ENCODE measurements around the gene ANKRD10.
A peak's percentile ranks its signal among the peaks of the same experiment; 100 is the strongest.

The ANKRD10 gene

GRCh38 chr13:110880627-110881026, 34.2 kb downstream of the ANKRD10 start:
- in situ Hi-C loops (cut with MboI; ENCODE audit: low sequenced_read_pairs, unreplicated experiment) = no loop called here
- no peak for DNase-seq (ENCODE audit: low spot score)
- TF ChIP-seq, protein P1, sequence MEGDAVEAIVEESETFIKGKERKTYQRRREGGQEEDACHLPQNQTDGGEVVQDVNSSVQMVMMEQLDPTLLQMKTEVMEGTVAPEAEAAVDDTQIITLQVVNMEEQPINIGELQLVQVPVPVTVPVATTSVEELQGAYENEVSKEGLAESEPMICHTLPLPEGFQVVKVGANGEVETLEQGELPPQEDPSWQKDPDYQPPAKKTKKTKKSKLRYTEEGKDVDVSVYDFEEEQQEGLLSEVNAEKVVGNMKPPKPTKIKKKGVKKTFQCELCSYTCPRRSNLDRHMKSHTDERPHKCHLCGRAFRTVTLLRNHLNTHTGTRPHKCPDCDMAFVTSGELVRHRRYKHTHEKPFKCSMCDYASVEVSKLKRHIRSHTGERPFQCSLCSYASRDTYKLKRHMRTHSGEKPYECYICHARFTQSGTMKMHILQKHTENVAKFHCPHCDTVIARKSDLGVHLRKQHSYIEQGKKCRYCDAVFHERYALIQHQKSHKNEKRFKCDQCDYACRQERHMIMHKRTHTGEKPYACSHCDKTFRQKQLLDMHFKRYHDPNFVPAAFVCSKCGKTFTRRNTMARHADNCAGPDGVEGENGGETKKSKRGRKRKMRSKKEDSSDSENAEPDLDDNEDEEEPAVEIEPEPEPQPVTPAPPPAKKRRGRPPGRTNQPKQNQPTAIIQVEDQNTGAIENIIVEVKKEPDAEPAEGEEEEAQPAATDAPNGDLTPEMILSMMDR (IDR thresholded peaks at IDR 0.05; ENCODE audit: borderline replicate concordance, control extremely low read depth, extremely low read depth, insufficient read depth, missing control alignments) = no peak

DNA sequence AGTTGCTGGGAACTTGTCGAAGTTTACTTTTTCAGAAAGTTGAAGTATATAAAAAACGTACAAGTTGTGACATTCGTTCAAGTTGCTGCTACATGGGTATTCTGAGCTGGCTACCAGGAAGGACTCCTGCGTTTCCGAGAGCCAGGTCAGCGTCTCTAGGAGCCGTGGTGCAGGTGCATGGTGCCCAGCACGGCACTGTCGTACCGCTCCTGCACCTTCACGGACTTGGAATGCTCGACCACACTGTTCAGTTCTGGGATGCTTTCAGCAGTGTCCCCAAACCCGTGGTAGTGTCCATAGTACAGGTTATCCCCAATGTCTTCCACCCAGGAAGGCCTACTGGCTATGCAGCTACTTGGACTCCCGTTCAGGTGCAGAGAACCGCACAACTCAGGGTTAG, 35.4 kb downstream of the ANKRD10 start:
- no peak for DNase-seq (ENCODE audit: low spot score)
- in situ Hi-C loops (cut with MboI; ENCODE audit: low sequenced_read_pairs, unreplicated experiment) = no loop called here
- TF ChIP-seq, protein P1 (IDR thresholded peaks at IDR 0.05; ENCODE audit: borderline replicate concordance, control extremely low read depth, extremely low read depth, insufficient read depth, missing control alignments) = no peak

GRCh38 chr13:110877737-110878258, 37.1 kb downstream of the ANKRD10 start:
- TF ChIP-seq, protein P1 (IDR thresholded peaks at IDR 0.05; ENCODE audit: borderline replicate concordance, control extremely low read depth, extremely low read depth, insufficient read depth, missing control alignments) = no peak
- in situ Hi-C loops (cut with MboI; ENCODE audit: low sequenced_read_pairs, unreplicated experiment) = no loop called here
- peak; percentile 1 for DNase-seq (ENCODE audit: low spot score)

DNA sequence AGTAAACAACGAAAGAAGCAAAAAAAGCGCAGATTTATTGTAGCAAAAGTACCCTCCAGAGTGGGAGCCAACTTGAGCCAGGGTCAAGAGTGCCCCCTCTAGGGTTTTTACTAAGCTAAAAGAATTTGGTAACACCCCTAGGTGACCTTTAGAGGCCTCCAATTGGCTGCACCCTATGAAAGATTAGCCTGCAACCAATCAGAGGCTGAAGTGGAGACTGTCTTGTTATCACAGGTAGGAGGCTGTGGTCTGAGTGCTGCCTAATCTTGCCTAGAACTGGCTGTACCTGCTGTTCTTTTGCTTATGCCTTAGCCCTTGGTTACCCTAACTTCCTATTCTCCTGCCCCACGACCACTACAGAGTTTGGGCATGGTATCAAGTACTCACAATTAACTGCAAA, 38.3 kb downstream of the ANKRD10 start:
- in situ Hi-C loops (cut with MboI; ENCODE audit: low sequenced_read_pairs, unreplicated experiment) = no loop called here
- DNase-seq (ENCODE audit: low spot score) = peak; percentile 10
- TF ChIP-seq, protein P1 (IDR thresholded peaks at IDR 0.05; ENCODE audit: borderline replicate concordance, control extremely low read depth, extremely low read depth, insufficient read depth, missing control alignments) = no peak

- TF ChIP-seq, protein P1 (IDR thresholded peaks at IDR 0.05; ENCODE audit: borderline replicate concordance, control extremely low read depth, extremely low read depth, insufficient read depth, missing control alignments) = no peak
- in situ Hi-C loops (cut with MboI; ENCODE audit: low sequenced_read_pairs, unreplicated experiment) = no loop called here
- DNase-seq (ENCODE audit: low spot score) = peak; percentile 30
These were observed 39.6 kb downstream of the ANKRD10 start for GRCh38 chr13:110875241-110875640.

GRCh38 chr13:110874508-110874960, 40.3 kb downstream of the ANKRD10 start:
- in situ Hi-C loops (cut with MboI; ENCODE audit: low sequenced_read_pairs, unreplicated experiment) = no loop called here
- peak; percentile 81 for DNase-seq (ENCODE audit: low spot score)
- TF ChIP-seq, protein P1 (IDR thresholded peaks at IDR 0.05; ENCODE audit: borderline replicate concordance, control extremely low read depth, extremely low read depth, insufficient read depth, missing control alignments) = no peak
